Measurements from ENCODE around the gene CASP8.
"Not testable (repeated sequence)": the region's sequence is repeated elsewhere in the genome, so short reads cannot be mapped to it uniquely, and the experiment has no call there.

Gene CASP8

DNA sequence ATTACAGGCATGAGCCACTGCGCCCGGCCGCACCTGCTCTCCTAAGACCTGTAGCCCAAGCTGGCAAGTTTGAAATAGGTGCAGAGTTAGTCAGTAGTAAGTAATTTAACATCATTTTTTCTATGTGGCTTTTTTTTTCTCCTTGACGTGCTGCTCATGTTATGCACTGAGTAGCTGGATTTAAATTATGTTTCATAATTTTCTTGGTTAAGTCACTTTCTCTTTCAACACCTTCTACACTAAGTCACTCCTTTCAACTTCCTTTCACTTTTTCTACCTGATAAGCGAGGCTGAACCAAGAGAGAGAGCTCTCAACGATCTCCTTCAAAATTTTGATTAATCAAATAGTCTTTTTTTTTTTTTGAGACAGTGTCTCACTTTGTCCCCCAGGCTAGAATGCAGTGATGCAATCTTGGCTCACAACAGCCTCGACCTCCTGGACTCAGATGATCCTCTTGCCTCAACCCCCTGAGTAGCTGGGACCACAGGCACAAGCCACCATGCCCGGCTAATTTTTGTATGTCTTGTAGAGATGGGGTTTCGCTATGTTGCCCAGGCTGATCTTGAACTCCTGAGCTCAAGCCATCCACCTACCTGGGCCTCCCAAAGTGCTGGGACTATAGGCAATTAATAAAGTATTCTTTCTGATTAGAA lies 13.1 kb downstream of the CASP8 start:
- no peak for DNase-seq

- no peak for DNase-seq
These were observed 14.7 kb downstream of the CASP8 start for GRCh38 chr2:201275069-201275468.

- no peak for DNase-seq
These were observed 15.7 kb downstream of the CASP8 start for GRCh38 chr2:201275990-201276389.

- no peak for DNase-seq
These were observed 16.2 kb downstream of the CASP8 start for GRCh38 chr2:201276511-201276910.

DNA sequence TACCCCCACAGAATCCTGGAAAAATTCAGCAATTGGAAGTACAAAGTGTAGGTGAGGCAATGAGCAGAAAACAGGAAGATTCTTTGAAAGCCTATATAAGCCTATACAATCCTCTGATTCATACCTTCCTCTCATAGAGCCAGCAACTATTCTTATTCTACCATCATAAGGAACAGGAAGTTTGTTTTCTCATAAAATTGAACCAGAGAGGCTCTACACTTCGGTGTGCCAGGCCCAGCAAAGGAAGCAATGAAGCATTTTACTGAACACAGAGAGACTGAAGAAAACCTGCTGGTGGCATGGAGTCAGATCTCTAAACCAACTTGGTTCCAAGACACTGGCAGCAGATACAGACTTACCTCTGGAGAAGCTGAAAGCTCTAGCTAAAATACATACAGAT lies 18.7 kb downstream of the CASP8 start:
- DNase-seq: no peak

DNA sequence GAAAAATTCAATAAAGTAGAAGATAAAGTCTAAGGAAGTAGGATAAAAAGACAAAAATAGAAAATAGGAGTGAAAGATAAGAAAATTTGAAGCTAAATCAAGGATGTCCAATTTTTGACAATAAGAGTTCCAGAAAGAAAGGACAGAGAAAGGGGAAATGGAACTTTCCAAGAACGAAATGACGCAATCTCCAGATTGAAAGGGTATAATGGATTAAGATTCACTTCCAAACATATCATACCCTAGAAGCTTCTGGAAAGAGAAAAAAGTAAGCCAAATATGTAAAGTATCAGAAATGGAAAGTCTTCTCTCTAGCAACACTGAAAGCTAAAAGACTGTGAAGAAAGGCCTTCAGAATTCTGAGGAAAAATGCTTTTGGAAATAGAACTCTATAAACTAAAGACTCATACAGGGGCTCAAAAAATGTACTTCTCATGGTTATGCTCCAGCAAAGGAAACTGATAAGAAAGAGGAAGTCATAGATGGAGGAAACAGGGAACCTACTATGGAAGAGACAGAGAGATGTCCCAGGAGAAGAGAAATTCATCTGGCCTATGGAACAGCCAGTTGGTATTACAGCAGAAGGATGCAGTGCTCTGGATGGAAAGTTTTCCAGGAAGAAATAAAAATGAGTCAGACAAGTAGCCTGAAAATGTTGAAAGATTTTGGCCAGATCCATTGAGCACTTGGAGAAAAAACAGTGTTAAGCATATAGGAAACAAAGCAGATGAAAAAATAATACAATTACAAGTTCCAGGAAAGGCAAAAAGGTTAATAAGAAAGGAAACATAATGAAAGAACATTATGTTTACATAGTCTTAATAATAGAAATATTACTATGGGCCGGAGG lies 20.1 kb downstream of the CASP8 start:
- DNase-seq: no peak

- no peak for DNase-seq
These were observed 25.2 kb downstream of the CASP8 start for GRCh38 chr2:201285499-201285898.

DNA sequence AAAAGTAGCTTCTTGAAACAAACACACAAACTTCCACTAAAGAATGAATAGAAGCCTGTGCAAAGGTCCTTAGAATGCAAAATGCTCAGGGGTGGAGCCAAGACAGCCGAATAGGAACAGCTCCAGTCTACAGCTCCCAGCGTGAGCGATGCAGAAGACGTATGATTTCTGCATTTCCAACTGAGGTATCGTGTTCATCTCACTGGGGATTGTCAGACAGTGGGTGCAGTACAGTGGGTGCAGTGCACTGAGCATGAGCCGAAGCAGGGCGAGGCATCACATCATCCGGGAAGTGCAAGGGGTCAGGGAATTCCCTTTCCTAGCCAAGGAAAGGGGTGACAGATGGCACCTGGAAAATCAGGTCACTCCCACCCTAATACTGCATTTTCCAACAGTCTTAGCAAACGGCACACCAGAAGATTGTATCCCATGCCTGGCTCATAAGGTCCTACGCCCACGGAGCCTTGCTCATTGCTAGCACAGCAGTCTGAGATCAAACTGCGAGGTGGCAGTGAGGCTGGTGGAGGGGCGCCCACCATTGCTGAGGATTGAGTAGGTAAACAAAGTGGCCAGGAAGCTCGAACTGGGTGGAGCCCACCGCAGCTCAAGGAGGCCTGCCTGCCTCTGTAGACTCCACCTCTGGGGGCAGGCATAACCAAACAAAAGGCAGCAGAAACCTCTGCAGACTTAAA lies 30.3 kb downstream of the CASP8 start:
- not testable (repeated sequence) for DNase-seq

GRCh38 chr2:201298462-201299052 lies 38.2 kb downstream of the CASP8 start:
- no peak for DNase-seq

- not testable (repeated sequence) for DNase-seq
These were observed 39.6 kb downstream of the CASP8 start for GRCh38 chr2:201299929-201300328.

- DNase-seq: no peak
These were observed 47.5 kb downstream of the CASP8 start for GRCh38 chr2:201307876-201308275.

DNA sequence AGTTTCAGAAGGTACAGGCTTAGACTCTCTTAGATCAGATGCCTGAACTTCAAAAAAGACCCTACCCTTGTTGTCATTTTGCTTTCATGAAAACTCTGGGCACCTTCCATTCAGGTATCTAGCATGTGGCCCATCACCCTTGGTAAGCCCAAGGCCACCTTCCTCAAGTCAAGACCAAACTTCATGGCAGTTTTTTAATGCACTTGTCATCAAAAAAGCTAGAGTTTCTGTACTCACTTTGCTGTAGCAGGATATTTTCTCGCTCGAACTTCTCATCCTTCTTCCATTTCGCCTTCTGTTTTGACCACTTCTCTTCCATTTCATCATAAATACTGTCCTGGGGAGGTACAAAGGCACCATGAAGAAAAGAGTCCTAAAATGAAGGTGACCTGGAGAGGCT lies 48.6 kb downstream of the CASP8 start:
- DNase-seq: no peak

GRCh38 chr2:201313362-201313761 lies 53.0 kb downstream of the CASP8 start:
- no peak for DNase-seq

- DNase-seq: no peak
These were observed 59.2 kb downstream of the CASP8 start for GRCh38 chr2:201319511-201319910.

- DNase-seq: no peak
These were observed 59.9 kb downstream of the CASP8 start for GRCh38 chr2:201320257-201320656.

DNA sequence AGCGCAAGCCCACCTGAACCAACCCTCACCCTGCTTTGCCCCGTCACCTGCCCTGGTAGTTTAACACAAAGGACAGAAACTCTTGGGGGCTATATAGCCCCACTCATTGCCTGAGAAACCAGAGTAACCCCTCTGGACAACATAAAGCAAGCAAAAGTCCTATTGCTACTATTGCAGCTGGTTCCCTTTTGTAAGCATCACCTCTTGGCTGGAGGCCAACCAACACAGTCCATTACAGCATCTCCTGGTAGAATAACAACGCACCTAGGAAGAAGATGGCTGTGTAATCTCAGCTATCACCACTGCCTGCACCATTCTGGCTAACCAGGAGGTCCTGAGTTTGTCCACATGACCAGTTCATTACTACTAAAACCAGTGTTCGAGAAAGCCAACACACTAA lies 60.4 kb downstream of the CASP8 start:
- no peak for DNase-seq

DNA sequence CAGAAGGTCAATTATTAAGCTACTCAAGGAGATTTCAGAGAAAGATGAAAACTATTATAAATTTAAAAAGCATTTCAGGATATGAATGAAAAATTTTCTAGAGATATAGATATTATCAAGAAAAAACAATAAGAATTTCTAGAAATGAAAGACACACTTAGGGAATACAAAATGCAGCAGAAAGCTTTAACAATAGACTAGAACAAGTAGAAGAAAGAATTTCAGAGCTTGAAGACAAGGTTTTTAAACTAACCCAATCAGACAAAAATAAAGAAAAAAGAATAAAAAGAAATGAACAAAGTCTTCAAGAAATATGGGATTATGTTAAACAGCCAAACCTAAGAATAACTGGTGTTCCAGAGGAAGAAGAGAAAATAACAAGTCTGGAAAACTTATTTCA lies 62.4 kb downstream of the CASP8 start:
- no peak for DNase-seq

DNA sequence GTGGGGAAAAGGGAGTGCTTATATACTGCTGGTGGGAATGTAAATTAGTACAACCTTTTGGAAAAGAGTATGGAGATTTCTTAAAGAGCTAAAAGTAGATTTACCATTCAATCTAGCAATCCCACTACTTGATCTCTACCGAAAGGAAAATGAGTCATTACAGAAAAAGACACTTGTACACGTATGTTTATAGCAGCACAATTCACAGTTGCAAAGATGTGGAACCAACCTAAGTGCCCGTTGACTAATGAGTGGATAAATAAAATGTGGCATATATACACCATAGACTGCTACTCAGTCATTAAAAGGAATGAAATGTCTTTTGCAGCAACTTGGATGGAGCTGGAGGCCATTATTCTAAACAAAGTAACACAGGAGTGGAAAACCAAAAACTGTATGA lies 67.3 kb downstream of the CASP8 start:
- DNase-seq: no peak

DNA sequence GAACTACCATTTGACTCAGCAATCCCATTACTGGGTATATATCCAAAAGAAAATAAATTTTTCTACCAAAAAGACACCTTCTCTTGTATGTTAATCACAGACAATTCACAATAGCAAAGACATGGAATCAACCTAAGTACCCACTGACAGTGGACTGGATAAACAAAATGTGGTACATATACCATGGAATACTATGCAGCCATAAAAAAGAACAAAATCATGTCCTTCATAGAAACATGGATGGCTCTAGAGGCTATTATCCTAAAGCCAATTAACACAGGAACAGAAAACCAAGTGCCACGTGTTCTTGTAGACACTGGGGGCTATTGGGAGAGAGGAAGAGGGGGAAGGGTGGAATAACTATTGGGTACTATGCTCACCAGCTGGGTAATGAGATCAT lies 69.1 kb downstream of the CASP8 start:
- no peak for DNase-seq

Measured in NCI-H2107 (cell line).